ENCODE measurements around the gene TSHZ2. TPM values are rescaled to one million over a fixed set of nuclear protein-coding genes. Genes with fewer than 3 reads are reported as not detected.

TSHZ2 gene
- total RNA-seq, 1 experiment from 2014 or later: 0.20 TPM

GRCh38 chr20:52948491-52948890 is 23.7 kb upstream of the TSHZ2 start:
- H3K27ac Mint-ChIP-seq: no peak overlapping the region
- no peak for TF ChIP-seq USF1 (CRISPR knock-in tag; IDR thresholded peaks at IDR 0.05)
- TF ChIP-seq NR1H2 (CRISPR knock-in tag; IDR thresholded peaks at IDR 0.05): no peak
- TF ChIP-seq KAT7 (CRISPR knock-in tag; IDR thresholded peaks at IDR 0.05; ENCODE audit: borderline replicate concordance): no peak
- no peak for TF ChIP-seq TP53 (CRISPR knock-in tag; IDR thresholded peaks at IDR 0.05)
- no peak for DNase-seq (ENCODE audit: low spot score)
- ChIA-PET POLR2A (no interaction called here), CTCF (no interaction called here)
- H3K4me3 Mint-ChIP-seq: no peak overlapping the region
- ATAC-seq: no peak
- peaks cover 6% of the 10 kb centered on the region; the same call in 1 of the 2 replicates for H3K9me3 Mint-ChIP-seq
- H3K4me1 Mint-ChIP-seq: no peaks in the 10 kb centered on the region
- H3K27me3 Mint-ChIP-seq (ENCODE audit: low read depth): no peaks in the 10 kb centered on the region
- no peaks in the 10 kb centered on the region for H3K36me3 Mint-ChIP-seq

GRCh38 chr20:52953020-52953419 is 19.1 kb upstream of the TSHZ2 start:
- no peak for TF ChIP-seq USF2 (CRISPR knock-in tag; IDR thresholded peaks at IDR 0.05)
- TF ChIP-seq IRF2 (CRISPR knock-in tag; IDR thresholded peaks at IDR 0.05; ENCODE audit: borderline replicate concordance, low read depth): no peak
- no peak for TF ChIP-seq CDX4 (CRISPR knock-in tag; IDR thresholded peaks at IDR 0.05; ENCODE audit: borderline replicate concordance)
- TF ChIP-seq SP1 (CRISPR knock-in tag; conservative IDR thresholded peaks at IDR 0.05): no peak
- TF ChIP-seq FOXK1 (CRISPR knock-in tag; IDR thresholded peaks at IDR 0.05): no peak
- TF ChIP-seq ZNF425 (CRISPR knock-in tag; conservative IDR thresholded peaks at IDR 0.05): no peak
- TF ChIP-seq ZNF671 (CRISPR knock-in tag; IDR thresholded peaks at IDR 0.05): no peak
- TF ChIP-seq ZNF121 (CRISPR knock-in tag; IDR thresholded peaks at IDR 0.05): no peak
- TF ChIP-seq NFATC4 (CRISPR knock-in tag; IDR thresholded peaks at IDR 0.05): no peak
- TF ChIP-seq ZNF281 (CRISPR knock-in tag; IDR thresholded peaks at IDR 0.05): no peak
- TF ChIP-seq ELF4 (CRISPR knock-in tag; IDR thresholded peaks at IDR 0.05; ENCODE audit: low read depth): no peak
- TF ChIP-seq TEAD1 (CRISPR knock-in tag; IDR thresholded peaks at IDR 0.05): no peak
- no peak for TF ChIP-seq IRF1 (CRISPR knock-in tag; IDR thresholded peaks at IDR 0.05)
- no peak for TF ChIP-seq GTF2I (CRISPR knock-in tag; conservative IDR thresholded peaks at IDR 0.05)
- no peak for TF ChIP-seq ERG (CRISPR knock-in tag; IDR thresholded peaks at IDR 0.05)
- Mint-ChIP-seq H3K36me3 (no peaks in the 10 kb centered on the region), H3K27ac (no peak overlapping the region), H3K27me3 (ENCODE audit: low read depth) (no peaks in the 10 kb centered on the region), H3K4me3 (no peak overlapping the region), H3K4me1 (no peaks in the 10 kb centered on the region), H3K9me3 (peaks cover 12% of the 10 kb centered on the region)
- no peak for ATAC-seq
- ChIA-PET CTCF (no interaction called here), POLR2A (no interaction called here)
- no peak for DNase-seq (ENCODE audit: low spot score)

Data from WTC11 (cell line).